Hepatocyte (in vitro differentiated cells): Measurements from ENCODE around the gene KLHL9. TPM values are rescaled to one million over a fixed set of nuclear protein-coding genes. Genes with fewer than 3 reads are reported as not detected.

Source experiments
- DNase-seq: peaks from one replicate; pipeline ENCODE4 v3.0.0-alpha.2; 2016; ENCODE audit warnings: low spot score
- H2AFZ ChIP-seq: fragments of 200-600 bp; sonication (generic); 2 replicates; pipeline ENCODE4 v1.6.0; 2016; ENCODE audit warnings: antibody characterized with exemption, mild to moderate bottlenecking
- H3K27ac ChIP-seq: fragments of 200-600 bp; sonication (generic); 2 replicates; pipeline ENCODE4 v1.5.1; 2016; ENCODE audit warnings: mild to moderate bottlenecking
- H3K27me3 ChIP-seq: fragments of 200-600 bp; sonication (generic); 2 replicates; pipeline ENCODE4 v1.6.1; 2016
- H3K36me3 ChIP-seq: fragments of 200-600 bp; sonication (generic); replicated peaks from 2 replicates; pipeline ENCODE4 v1.5.1; 2016; ENCODE audit warnings: low read depth; ENCODE audit not compliant: insufficient read depth
- H3K4me1 ChIP-seq: fragments of 200-600 bp; sonication (generic); 2 replicates; pipeline ENCODE4 v1.5.1; 2016; ENCODE audit warnings: mild to moderate bottlenecking, moderate library complexity; ENCODE audit not compliant: insufficient read depth
- H3K4me2 ChIP-seq: fragments of 200-600 bp; sonication (generic); 2 replicates; pipeline ENCODE4 v1.6.0; 2016
- H3K4me3 ChIP-seq: fragments of 200-600 bp; sonication (generic); 2 replicates; pipeline ENCODE4 v1.5.1; 2016; ENCODE audit warnings: mild to moderate bottlenecking
- H3K79me2 ChIP-seq: fragments of 200-600 bp; sonication (generic); 2 replicates; pipeline ENCODE4 v1.6.0; 2017; ENCODE audit warnings: mild to moderate bottlenecking
- H3K9me2 ChIP-seq: fragments of 200-600 bp; sonication (generic); replicated peaks from 2 replicates; pipeline ENCODE4 v1.6.0; 2017; ENCODE audit warnings: mild to moderate bottlenecking; ENCODE audit not compliant: insufficient read depth
- H3K9me3 ChIP-seq: fragments of 200-600 bp; sonication (generic); 2 replicates; pipeline ENCODE4 v1.5.1; 2016; ENCODE audit warnings: low read depth, mild to moderate bottlenecking
- H4K20me1 ChIP-seq: fragments of 200-600 bp; sonication (generic); 2 replicates; pipeline ENCODE4 v1.6.0; 2016; ENCODE audit warnings: mild to moderate bottlenecking; ENCODE audit not compliant: insufficient read depth, poor library complexity, severe bottlenecking
- CTCF ChIP-seq: fragments of 200-600 bp; sonication (generic); IDR thresholded peaks from 2 replicates; pipeline ENCODE4 v1.5.1; 2016; ENCODE audit warnings: antibody characterized with exemption, mild to moderate bottlenecking; ENCODE audit not compliant: poor library complexity
- EZH2 ChIP-seq: fragments of 200-600 bp; sonication (generic); IDR thresholded peaks from 2 replicates; pipeline ENCODE4 v1.6.1; 2016; ENCODE audit warnings: antibody characterized with exemption, mild to moderate bottlenecking, borderline replicate concordance
- EZH2phosphoT487 ChIP-seq: fragments of 200-600 bp; sonication (generic); IDR thresholded peaks from one replicate; pipeline ENCODE4 v1.6.1; 2018; ENCODE audit warnings: antibody characterized with exemption, mild to moderate bottlenecking, low read depth, moderate library complexity; ENCODE audit not compliant: unreplicated experiment, severe bottlenecking
- WGBS: methylation state at CpG from one replicate; pipeline ENCODE4 v1.1.6; 2016; ENCODE audit warnings: low lambda C conversion rate; ENCODE audit errors: missing lambda C conversion rate; 5-methylcytosine and 5-hydroxymethylcytosine counted together
- polyA plus RNA-seq: library from polyadenylated mRNA; unstranded; fragments of >200 nt; fragmentation: Nextera tagmentation; extraction: Ambion mirVana; gene quantifications from 2 replicates; pipeline ENCODE4 v1.2.1, GENCODE V29; 2016
- total RNA-seq: library from RNA; depleted of rRNA; stranded (reverse); fragments of >200 nt; gene quantifications from 2 replicates; pipeline ENCODE4 v1.2.3, GENCODE V29; 2014

KLHL9 gene
- total and polyA plus RNA-seq, 2 experiments from 2014 or later: 18.6 to 43.1 TPM

- Histone ChIP-seq H3K27me3 (peaks cover 17% of the 10 kb centered on the region), H3K4me2 (no peak within 1 kb of the TSS), H3K36me3 (no peaks in the 10 kb centered on the region), H4K20me1 (no peaks in the 10 kb centered on the region), H3K9me3 (no peaks in the 10 kb centered on the region), H2AFZ (no peak within 1 kb of the TSS), H3K79me2 (no peaks in the 10 kb centered on the region), H3K4me1 (no peaks in the 10 kb centered on the region), H3K9me2 (no peaks in the 10 kb centered on the region), H3K4me3 (no peak within 1 kb of the TSS), H3K27ac (no peak within 1 kb of the TSS)
- 83% methylated on average over 2 of the region's 2 CpGs for WGBS
- DNase-seq: no peak
- TF ChIP-seq EZH2 (no peak), EZH2phosphoT487 (no peak), CTCF (no peak)
These were observed 30.0 kb downstream of the KLHL9 start, which contains the start of gene IFNA5 for GRCh38 chr9:21305213-21305612. TSS of gene IFNA5 (minus strand) at chr9:21305313. CDS start at chr9:21305256, 57 bp downstream.

GRCh38 chr9:21295992-21296391 lies 39.2 kb downstream of the KLHL9 start:
- Histone ChIP-seq H3K4me1 (no peaks in the 10 kb centered on the region), H2AFZ (no peak overlapping the region), H3K9me2 (no peaks in the 10 kb centered on the region), H3K27me3 (peaks cover 5% of the 10 kb centered on the region), H3K4me2 (no peak overlapping the region), H3K27ac (no peak overlapping the region), H4K20me1 (no peaks in the 10 kb centered on the region), H3K79me2 (no peaks in the 10 kb centered on the region), H3K4me3 (no peak overlapping the region), H3K36me3 (no peaks in the 10 kb centered on the region), H3K9me3 (no peaks in the 10 kb centered on the region)
- DNase-seq: no peak
- 95% methylated on average over 1 of the region's 1 CpG for WGBS
- no peak for TF ChIP-seq CTCF
- no peak for TF ChIP-seq EZH2phosphoT487
- TF ChIP-seq EZH2: no peak

GRCh38 chr9:21294904-21295538 lies 40.2 kb downstream of the KLHL9 start:
- WGBS: 76% methylated on average over 6 of the region's 6 CpGs
- TF ChIP-seq EZH2phosphoT487 (no peak), EZH2 (no peak), CTCF (no peak)
- Histone ChIP-seq H3K9me3 (no peaks in the 10 kb centered on the region), H3K27me3 (peaks cover 5% of the 10 kb centered on the region), H3K79me2 (no peaks in the 10 kb centered on the region), H3K36me3 (no peaks in the 10 kb centered on the region), H3K4me2 (no peak overlapping the region), H3K9me2 (no peaks in the 10 kb centered on the region), H3K4me3 (no peak overlapping the region), H3K27ac (peak overlapping the region; percentile 5), H3K4me1 (no peaks in the 10 kb centered on the region), H4K20me1 (no peaks in the 10 kb centered on the region), H2AFZ (no peak overlapping the region)
- no peak for DNase-seq
